Regular cardiac myocyte (primary cell): ENCODE measurements around the gene USP10. TPM values are rescaled to one million over a fixed set of nuclear protein-coding genes. Genes with fewer than 3 reads are reported as not detected.

Experiments used
- total RNA-seq: library from RNA; depleted of rRNA; stranded (reverse); fragments of >200 nt; gene quantifications from 2 replicates; pipeline ENCODE4 v1.2.3, GENCODE V29; 2014

USP10 gene
- total RNA-seq = 33.8 and 53.3 TPM in 2 replicates

GRCh38 chr16:84699712-84700445 is at the start of gene USP10:
Gene USP10, plus strand, starts transcription at chr16:84700000. Its CDS starts 91 bp downstream, at chr16:84700091.

GRCh38 chr16:84819644-84820304 is 120.0 kb downstream of the USP10 start, which contains the start of gene CRISPLD2:
Gene CRISPLD2, plus strand, starts transcription at chr16:84819985. Its CDS starts 18,511 bp downstream, at chr16:84838496.

Other genes with a start within 250 kb of the USP10 start
- 27.9 and 29.7 TPM in 2 replicates for gene MEAK7, start 195.3 kb upstream of the USP10 start, total RNA-seq
- gene COTL1, start 81.9 kb upstream of the USP10 start, total RNA-seq = 57.5 and 200 TPM in 2 replicates
- 61.7 and 106 TPM in 2 replicates for gene KLHL36, start 51.5 kb upstream of the USP10 start, total RNA-seq
- 3.3 and 14.1 TPM in 2 replicates for gene CRISPLD2, start 120.0 kb downstream of the USP10 start, total RNA-seq